SK-N-SH (cell line): ENCODE results near the gene ZNF560.

Experiments used
- CTCF ChIP-seq: fragments of 200-600 bp; sonication (generic); IDR thresholded peaks from 2 replicates; pipeline ENCODE4 v1.6.1; 2017; ENCODE audit warnings: antibody characterized with exemption, mild to moderate bottlenecking, moderate library complexity
- EP300 ChIP-seq, 2 experiments: IDR thresholded peaks; 2 replicates each; pipeline versions ENCODE4 v1.4.0 to v1.6.1; 2012; ENCODE audit warnings: borderline replicate concordance in 1 of 2, low read depth in 1 of 2, low read length in 1 of 2
- EZH2phosphoT487 ChIP-seq: fragments of 200-600 bp; sonication (generic); IDR thresholded peaks from 2 replicates; pipeline ENCODE4 v1.6.1; 2017; ENCODE audit warnings: low read depth, mixed run types, mild to moderate bottlenecking, antibody characterized with exemption, moderate library complexity, borderline replicate concordance
- MAX ChIP-seq: IDR thresholded peaks from 2 replicates; pipeline ENCODE4 v1.4.0; 2012; ENCODE audit warnings: low read depth
- POLR2AphosphoS5 ChIP-seq: IDR thresholded peaks from 2 replicates; pipeline ENCODE4 v1.6.1; 2012; ENCODE audit warnings: low read depth, low read length
- RCOR1 ChIP-seq: fragments of 150-350 bp; IDR thresholded peaks from 2 replicates; pipeline ENCODE4 v1.6.1; 2017; ENCODE audit warnings: antibody characterized with exemption, low read length
- REST ChIP-seq: IDR thresholded peaks from 2 replicates; pipeline ENCODE4 v1.6.1; 2012; ENCODE audit warnings: mild to moderate bottlenecking, low read depth, low read length, moderate library complexity
- RFX5 ChIP-seq: IDR thresholded peaks from 2 replicates; pipeline ENCODE4 v1.6.1; 2012; ENCODE audit warnings: mild to moderate bottlenecking, improper control_type of control experiment, low read length
- SIN3A ChIP-seq: IDR thresholded peaks from 2 replicates; pipeline ENCODE4 v1.6.1; 2012; ENCODE audit warnings: low read depth, mild to moderate bottlenecking, low read length, moderate library complexity, borderline replicate concordance
- TAF1 ChIP-seq: IDR thresholded peaks from 2 replicates; pipeline ENCODE4 v1.6.1; 2012; ENCODE audit warnings: low read depth, mild to moderate bottlenecking, low read length, moderate library complexity, borderline replicate concordance
- YY1 ChIP-seq: IDR thresholded peaks from 2 replicates; pipeline ENCODE4 v1.4.0; 2012; ENCODE audit warnings: low read depth, mild to moderate bottlenecking

- no peak for TF ChIP-seq RFX5
- TF ChIP-seq TAF1, result no peak
- no peak for TF ChIP-seq MAX
- TF ChIP-seq CTCF, result no peak
- no peak for TF ChIP-seq RCOR1
- no peak for TF ChIP-seq SIN3A
- no peak for TF ChIP-seq EP300 (IDR thresholded peaks at IDR 0.05; ENCODE audit: borderline replicate concordance in 1 of 2, low read depth in 1 of 2, low read length in 1 of 2)
- TF ChIP-seq REST, result no peak
- TF ChIP-seq YY1, result no peak
- TF ChIP-seq POLR2AphosphoS5, result no peak
- no peak for TF ChIP-seq EZH2phosphoT487
Observed at GRCh38 chr19:9487016-9487415, 11.4 kb downstream of the ZNF560 start.
